Fibroblast of skin of back (primary cell): ENCODE results near the gene TMLHE. TPM values are rescaled to one million over a fixed set of nuclear protein-coding genes. Genes with fewer than 3 reads are reported as not detected.
"Not testable (repeated sequence)": the region's sequence is repeated elsewhere in the genome, so short reads cannot be mapped to it uniquely, and the experiment has no call there.

Experiments
- DNase-seq: peaks from one replicate; pipeline ENCODE4 v3.0.0-alpha.2; 2013
- polyA plus RNA-seq, 2 experiments: library from polyadenylated mRNA; unstranded; fragments of 120-200 nt; gene quantifications; one replicate each; pipeline ENCODE4 v1.2.1, GENCODE V29; 2013; ENCODE audit not compliant: insufficient read length in 2 of 2

TMLHE gene, protein sequence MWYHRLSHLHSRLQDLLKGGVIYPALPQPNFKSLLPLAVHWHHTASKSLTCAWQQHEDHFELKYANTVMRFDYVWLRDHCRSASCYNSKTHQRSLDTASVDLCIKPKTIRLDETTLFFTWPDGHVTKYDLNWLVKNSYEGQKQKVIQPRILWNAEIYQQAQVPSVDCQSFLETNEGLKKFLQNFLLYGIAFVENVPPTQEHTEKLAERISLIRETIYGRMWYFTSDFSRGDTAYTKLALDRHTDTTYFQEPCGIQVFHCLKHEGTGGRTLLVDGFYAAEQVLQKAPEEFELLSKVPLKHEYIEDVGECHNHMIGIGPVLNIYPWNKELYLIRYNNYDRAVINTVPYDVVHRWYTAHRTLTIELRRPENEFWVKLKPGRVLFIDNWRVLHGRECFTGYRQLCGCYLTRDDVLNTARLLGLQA
- 10.6 TPM for polyA plus RNA-seq (2013, experiment 1 of 2; ENCODE audit: insufficient read length)
- polyA plus RNA-seq (2013, experiment 2 of 2; ENCODE audit: insufficient read length) = 15.1 TPM

GRCh38 chrX:155612312-155613224, at the start of gene TMLHE, which contains the start of gene SPRY3:
Gene TMLHE (minus strand): TSS chrX:155612952. CDS start chrX:155545276, 67,676 bp downstream.
Gene SPRY3 (plus strand): TSS chrX:155612586.
- peak; percentile 62 for DNase-seq

- no peak for DNase-seq
Observed at GRCh38 chrX:155662282-155662681, 49.5 kb upstream of the TMLHE start.

DNA sequence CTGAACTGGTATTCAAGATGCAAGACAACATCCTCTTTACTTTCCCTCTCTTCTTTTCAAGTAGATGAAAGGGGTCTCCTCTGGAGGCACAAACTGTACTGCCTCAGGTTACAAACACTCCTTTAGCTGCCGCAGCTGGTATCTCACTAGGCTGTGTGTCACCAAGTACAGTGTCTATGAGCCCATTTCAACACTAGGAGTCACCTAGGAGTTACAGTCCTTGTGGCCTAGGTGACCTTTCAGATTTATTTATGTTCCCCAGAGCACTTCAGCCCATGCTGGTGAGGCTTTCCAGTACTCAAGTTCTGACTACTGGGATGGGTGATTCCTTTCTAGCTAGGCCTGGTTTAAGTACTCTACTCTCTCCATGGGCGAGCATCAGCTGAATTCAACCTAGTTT, 32.4 kb upstream of the TMLHE start:
- no peak for DNase-seq

DNA sequence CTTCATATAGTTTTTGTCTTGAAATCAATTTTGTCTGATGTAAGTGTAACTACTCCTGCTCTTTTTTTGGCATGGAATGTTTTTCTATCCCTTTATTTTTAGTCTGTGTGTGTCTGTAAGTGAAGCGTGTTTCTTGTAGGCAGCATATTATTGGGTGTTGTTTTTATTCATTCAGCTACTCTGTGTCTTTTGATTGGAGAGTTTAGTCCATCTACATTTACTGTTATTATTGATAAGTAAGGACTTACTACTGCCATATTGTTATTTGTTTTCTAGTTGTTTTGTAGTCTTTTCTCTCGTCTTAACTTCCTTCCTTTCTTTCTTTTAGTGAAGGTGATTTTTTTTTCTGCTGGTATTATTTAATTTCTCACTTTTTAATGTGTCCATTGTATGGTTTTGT, 30.5 kb upstream of the TMLHE start:
- DNase-seq = no peak

DNA sequence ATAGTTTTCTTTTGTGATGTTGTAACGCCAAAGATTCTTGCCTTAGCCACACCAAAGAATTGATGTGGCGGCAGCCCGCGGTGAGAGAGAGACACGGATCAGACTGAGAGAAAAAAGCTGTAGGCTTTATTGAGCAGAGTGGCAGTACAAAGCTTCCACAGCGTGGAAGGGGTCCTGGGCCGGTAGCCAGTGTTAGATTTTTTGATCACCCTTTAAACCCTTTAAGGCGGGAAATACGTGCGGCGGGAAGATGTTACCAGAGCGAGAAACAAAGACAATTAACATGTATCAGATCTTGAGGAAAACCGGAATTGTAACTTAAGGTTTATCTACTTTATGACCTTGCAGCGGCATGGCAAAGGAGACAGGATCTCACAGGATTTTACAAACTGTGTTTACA, 28.6 kb upstream of the TMLHE start:
- not testable (repeated sequence) for DNase-seq

DNA sequence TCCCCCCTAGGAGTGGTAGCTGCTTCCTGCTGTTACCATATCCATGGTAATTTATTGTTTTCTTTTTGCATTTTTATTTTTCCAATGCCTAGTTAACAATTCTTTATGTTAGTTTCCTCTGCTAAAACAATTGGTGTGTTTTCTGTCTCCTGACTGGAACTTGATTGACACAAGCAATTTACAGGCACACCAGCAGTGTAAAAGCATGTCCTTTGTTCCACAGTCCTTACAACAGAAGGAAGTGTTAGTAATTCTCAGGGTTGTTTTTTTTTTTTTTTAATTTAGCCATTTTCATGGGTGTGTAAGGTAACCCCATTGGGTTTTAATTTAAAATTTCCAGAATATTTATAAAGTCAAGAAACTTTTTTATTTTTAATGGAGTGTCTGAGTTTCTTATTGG, 25.0 kb upstream of the TMLHE start:
- DNase-seq = no peak

GRCh38 chrX:155635019-155635418, 22.3 kb upstream of the TMLHE start:
- not testable (repeated sequence) for DNase-seq

DNA sequence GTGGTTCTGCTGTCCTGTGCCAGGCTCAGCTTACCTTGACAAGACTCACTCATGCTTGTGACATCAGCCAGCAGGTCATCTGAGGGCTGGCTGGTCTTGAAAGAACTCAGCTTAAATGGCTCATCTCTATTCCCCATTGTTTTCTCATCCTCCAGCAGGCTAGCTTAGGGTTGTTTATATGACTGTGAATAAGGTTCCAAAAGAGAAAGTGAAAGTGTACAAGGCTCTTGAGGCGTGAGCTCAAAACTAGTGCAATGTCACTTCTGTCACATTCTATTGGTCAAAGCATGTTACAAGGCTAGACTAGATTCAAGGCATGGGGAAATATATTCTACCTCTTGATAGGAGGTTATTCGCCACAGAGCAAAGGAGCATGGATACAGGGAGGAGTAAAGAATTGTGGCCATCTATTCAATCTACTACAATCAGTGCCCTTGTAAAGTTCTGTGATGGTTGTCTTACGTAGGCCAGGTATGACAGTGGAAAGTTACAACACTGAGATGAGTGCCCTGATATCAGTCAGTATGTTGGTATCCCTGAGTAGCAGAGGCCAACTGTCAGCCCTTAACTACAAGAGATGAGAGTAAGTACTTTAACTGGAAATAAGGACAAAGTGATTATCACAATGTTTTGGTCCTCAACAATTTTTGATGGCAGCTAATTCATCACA, 19.8 kb upstream of the TMLHE start:
- no peak for DNase-seq

GRCh38 chrX:155620110-155620509, 7.4 kb upstream of the TMLHE start:
- not testable (repeated sequence) for DNase-seq

DNA sequence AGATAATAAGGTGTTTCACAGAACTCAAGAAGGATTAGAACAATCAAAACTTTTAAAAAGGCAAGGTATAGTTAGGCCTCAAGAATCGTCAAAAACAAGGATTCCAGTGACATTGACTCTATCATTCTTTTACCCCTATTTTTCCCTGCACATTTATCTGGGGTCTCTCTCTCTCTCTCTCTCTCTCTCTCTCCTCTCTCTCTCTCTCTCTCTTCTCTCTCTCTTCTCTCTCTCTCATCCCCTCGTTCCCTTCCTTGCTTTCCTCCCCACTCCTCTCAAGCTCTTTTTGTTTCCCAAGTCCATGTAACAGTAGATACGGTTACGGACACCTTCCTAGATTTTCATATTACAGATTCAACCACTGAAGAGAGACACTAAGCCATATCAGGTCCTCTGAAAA, 3.2 kb upstream of the TMLHE start:
- no peak for DNase-seq

DNA sequence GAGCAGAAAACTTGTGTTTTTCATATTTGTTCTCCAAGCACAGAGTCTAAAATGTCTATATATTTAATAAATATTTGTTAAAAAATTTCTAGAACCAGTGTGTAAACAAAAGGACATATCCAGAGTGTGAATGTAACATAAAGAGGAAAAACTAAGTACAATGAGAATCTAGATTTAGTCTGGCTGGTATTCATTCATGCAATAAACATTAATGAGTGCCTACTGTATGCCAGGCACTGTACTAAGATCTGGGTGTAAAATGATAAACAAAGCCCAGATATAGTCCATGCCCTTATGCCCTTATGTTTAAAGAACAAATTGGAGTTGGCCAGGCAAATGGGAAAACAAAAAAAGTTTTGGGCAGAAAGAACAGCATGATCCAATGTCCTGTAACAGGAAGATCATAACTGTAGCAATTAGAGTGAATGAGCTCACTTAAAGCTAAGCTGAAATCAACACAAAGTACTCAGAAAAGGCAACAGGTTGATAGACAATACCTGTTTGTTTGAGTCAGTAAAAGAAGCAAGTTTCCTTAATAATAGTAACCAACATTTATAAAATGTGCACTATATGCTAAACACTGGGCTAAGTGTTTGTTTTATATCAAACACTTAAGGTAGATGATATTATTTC, 1.3 kb upstream of the TMLHE start:
- DNase-seq = no peak

DNA sequence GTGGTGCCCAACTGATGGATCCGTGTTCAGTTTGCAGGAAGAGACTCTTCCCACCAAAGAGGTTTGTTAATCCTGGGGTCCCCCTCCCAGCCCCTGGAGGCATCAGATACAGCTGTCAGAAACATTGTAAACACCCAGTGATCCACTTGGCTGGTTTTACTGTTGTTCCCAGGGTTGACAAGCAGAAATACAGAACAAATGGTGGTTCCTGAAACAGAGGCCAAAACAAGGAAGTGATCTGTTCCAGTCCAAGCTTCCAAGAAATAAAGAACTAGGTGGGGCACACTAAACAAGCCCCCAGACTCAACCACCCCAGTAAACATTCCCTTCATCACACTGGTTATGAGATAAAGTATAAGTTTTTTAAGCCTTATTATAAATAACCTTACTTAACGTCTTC, 1.4 kb downstream of the TMLHE start:
- no peak for DNase-seq

DNA sequence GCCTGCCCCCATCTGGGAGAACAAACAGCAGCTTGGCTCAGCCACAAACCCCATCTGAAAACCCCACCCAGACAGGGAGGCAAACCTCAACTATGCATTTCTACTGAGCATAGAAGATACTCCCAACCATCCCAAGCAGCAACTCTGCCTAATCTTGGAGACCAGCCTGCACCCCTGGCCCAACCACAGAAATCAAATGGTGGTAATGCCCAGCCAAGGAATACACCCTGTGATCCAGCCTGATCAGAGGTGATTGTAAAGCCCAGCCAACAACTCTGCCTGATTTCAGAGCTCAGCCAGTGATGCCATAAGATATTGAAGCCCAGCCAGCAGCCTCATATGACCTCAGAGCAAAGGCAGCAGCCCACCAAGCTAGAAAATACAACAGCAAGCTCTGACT, 19.8 kb downstream of the TMLHE start:
- DNase-seq = no peak

DNA sequence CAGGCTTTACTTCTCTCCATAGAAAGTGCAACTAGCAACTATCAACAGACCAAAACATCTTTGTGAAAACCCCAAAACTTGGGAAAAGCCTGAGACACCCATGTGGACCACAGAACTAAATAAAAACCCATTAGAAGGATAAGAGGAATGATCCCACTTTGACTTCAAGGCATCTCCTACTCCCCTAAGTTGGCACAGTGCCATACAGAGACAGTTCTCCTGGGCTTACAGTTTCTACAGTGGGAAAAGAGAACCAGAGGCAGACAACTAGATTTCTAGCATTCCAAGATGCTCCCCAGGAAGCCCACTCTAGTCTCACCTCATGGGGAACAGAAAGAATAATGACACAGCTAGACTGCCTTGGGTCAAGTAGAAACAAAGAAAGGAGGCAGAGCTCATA, 20.4 kb downstream of the TMLHE start:
- DNase-seq = no peak

GRCh38 chrX:155577682-155578081, 35.1 kb downstream of the TMLHE start:
- DNase-seq = no peak

GRCh38 chrX:155563099-155563498, 49.7 kb downstream of the TMLHE start:
- DNase-seq = no peak

DNA sequence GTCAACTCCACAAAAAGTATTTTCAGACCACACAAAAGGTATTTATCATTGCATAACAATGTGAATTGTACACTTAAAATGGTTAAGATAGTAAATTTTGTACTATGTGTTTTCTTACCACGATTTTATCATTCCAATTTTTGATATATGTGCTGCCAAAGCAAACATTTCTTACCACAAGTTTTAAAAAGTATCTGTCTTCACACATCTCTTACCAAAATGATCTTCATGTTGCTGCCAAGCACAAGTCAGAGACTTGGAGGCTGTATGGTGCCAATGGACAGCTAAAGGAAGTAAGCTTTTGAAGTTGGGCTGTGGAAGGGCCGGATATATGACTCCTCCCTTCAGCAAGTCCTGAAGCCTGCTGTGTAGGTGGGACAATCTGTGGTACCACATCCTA, 67.9 kb downstream of the TMLHE start:
- DNase-seq = peak; percentile 2

GRCh38 chrX:155535866-155536265, 76.9 kb downstream of the TMLHE start:
- DNase-seq = no peak

DNA sequence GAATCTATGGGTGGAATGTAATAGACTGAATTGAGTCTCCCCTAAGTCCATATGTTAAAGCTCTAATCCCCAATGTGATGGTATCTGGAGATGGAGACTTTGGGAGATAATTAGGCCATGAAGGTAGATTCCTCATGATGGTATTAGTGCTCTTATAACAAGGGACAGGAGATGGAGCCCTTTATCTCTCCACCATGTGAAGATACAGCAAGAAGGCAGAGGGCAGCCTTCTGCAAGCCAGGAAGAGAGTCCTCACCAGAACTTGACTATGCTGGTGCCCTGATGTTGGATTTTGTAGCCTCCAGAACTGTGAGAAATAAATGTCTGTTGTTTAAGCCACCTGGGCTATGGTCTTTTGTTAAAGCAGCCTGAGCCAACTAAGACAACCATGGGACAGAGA, 78.0 kb downstream of the TMLHE start:
- DNase-seq = no peak

GRCh38 chrX:155527023-155527422, 85.7 kb downstream of the TMLHE start:
- not testable (repeated sequence) for DNase-seq

GRCh38 chrX:155514225-155514624, 98.5 kb downstream of the TMLHE start:
- peak; percentile 0 for DNase-seq

GRCh38 chrX:155505296-155505695, 107.5 kb downstream of the TMLHE start:
- no peak for DNase-seq
